DOHH2 (cell line): ENCODE results near the gene FKBP8.

Experiments used
- H3F3A ChIP-seq: fragments of 200-600 bp; sonication (generic), shearing (Covaris generic); 2 replicates; pipeline ENCODE4 v1.6.0; 2016; ENCODE audit warnings: antibody characterized with exemption, mild to moderate bottlenecking; ENCODE audit not compliant: control insufficient read depth, insufficient read depth
- H3K27ac ChIP-seq: fragments of 200-600 bp; sonication (generic); 2 replicates; pipeline ENCODE4 v1.5.1; 2014; ENCODE audit warnings: low read depth, mild to moderate bottlenecking, low read length, moderate library complexity
- H3K27me3 ChIP-seq: fragments of 200-600 bp; sonication (generic); 2 replicates; pipeline ENCODE4 v1.6.1; 2014; ENCODE audit warnings: mild to moderate bottlenecking, low read length, mixed read lengths; ENCODE audit not compliant: control insufficient read depth
- H3K36me3 ChIP-seq: fragments of 200-600 bp; sonication (generic); 2 replicates; pipeline ENCODE4 v1.6.1; 2014; ENCODE audit warnings: mild to moderate bottlenecking, low read length, moderate library complexity, mixed read lengths; ENCODE audit not compliant: control insufficient read depth
- H3K4me1 ChIP-seq: fragments of 200-600 bp; sonication (generic); 2 replicates; pipeline ENCODE4 v1.6.1; 2014; ENCODE audit warnings: mild to moderate bottlenecking, low read length, mixed read lengths; ENCODE audit not compliant: control insufficient read depth
- H3K4me2 ChIP-seq: fragments of 200-600 bp; sonication (generic); 2 replicates; pipeline ENCODE4 v1.6.0; 2014; ENCODE audit warnings: mild to moderate bottlenecking, low read length, moderate library complexity
- H3K4me3 ChIP-seq: fragments of 200-600 bp; sonication (generic); 2 replicates; pipeline ENCODE4 v1.5.1; 2014; ENCODE audit warnings: mild to moderate bottlenecking, low read length, mixed read lengths
- H3K79me2 ChIP-seq: fragments of 200-600 bp; sonication (generic); 2 replicates; pipeline ENCODE4 v1.6.1; 2014; ENCODE audit warnings: mild to moderate bottlenecking, low read length, mixed read lengths; ENCODE audit not compliant: control insufficient read depth
- H3K9me2 ChIP-seq: fragments of 200-600 bp; sonication (generic); replicated peaks from 2 replicates; pipeline ENCODE4 v1.6.1; 2014; ENCODE audit warnings: mild to moderate bottlenecking, low read length, mixed read lengths; ENCODE audit not compliant: control insufficient read depth
- H3K9me3 ChIP-seq: fragments of 200-600 bp; sonication (generic); 2 replicates; pipeline ENCODE4 v1.6.1; 2014; ENCODE audit warnings: antibody characterized with exemption, low read length, mixed read lengths; ENCODE audit not compliant: control insufficient read depth, insufficient read depth
- H4K20me1 ChIP-seq: fragments of 200-600 bp; sonication (generic); 2 replicates; pipeline ENCODE4 v1.6.0; 2014; ENCODE audit warnings: low read depth, mild to moderate bottlenecking, antibody characterized with exemption, low read length, moderate library complexity; ENCODE audit not compliant: control insufficient read depth, insufficient read depth
- CTCF ChIP-seq: fragments of 200-600 bp; sonication (generic); IDR thresholded peaks from one replicate; pipeline ENCODE4 v1.5.1; 2014; ENCODE audit warnings: antibody characterized with exemption, mild to moderate bottlenecking, low read depth, low read length; ENCODE audit not compliant: poor library complexity, severe bottlenecking
- EZH2phosphoT487 ChIP-seq: fragments of 200-600 bp; sonication (generic); IDR thresholded peaks from 2 replicates; pipeline ENCODE4 v1.6.1; 2017; ENCODE audit warnings: borderline replicate concordance, mild to moderate bottlenecking, antibody characterized with exemption, low read length, moderate library complexity, mixed read lengths

Gene FKBP8

GRCh38 chr19:18500376-18500775, 43.0 kb downstream of the FKBP8 start:
- Histone ChIP-seq H3K9me3 (no peaks in the 10 kb centered on the region), H3K27me3 (no peaks in the 10 kb centered on the region), H3K4me3 (no peak overlapping the region), H3K4me1 (peaks cover 27% of the 10 kb centered on the region), H3K27ac (no peak overlapping the region), H3K4me2 (no peak overlapping the region), H4K20me1 (peaks cover 30% of the 10 kb centered on the region), H3K36me3 (no peaks in the 10 kb centered on the region), H3K9me2 (no peaks in the 10 kb centered on the region), H3F3A (no peaks in the 10 kb centered on the region), H3K79me2 (peaks cover 100% of the 10 kb centered on the region)
- no peak for TF ChIP-seq EZH2phosphoT487
- no peak for TF ChIP-seq CTCF

GRCh38 chr19:18499055-18499775, 44.2 kb downstream of the FKBP8 start:
- H3K36me3 ChIP-seq = no peaks in the 10 kb centered on the region
- H3F3A ChIP-seq = no peaks in the 10 kb centered on the region
- H3K9me3 ChIP-seq = no peaks in the 10 kb centered on the region
- no peak overlapping the region for H3K27ac ChIP-seq
- TF ChIP-seq CTCF (no peak), EZH2phosphoT487 (no peak)
- no peak overlapping the region for H3K4me3 ChIP-seq
- H3K4me1 ChIP-seq = peaks cover 24% of the 10 kb centered on the region
- H3K79me2 ChIP-seq = peaks cover 100% of the 10 kb centered on the region
- H3K9me2 ChIP-seq = no peaks in the 10 kb centered on the region
- peaks cover 36% of the 10 kb centered on the region for H4K20me1 ChIP-seq
- no peaks in the 10 kb centered on the region for H3K27me3 ChIP-seq
- H3K4me2 ChIP-seq = no peak overlapping the region

- H3K4me2 ChIP-seq = no peak overlapping the region
- H3K9me2 ChIP-seq = no peaks in the 10 kb centered on the region
- TF ChIP-seq CTCF (no peak), EZH2phosphoT487 (no peak)
- H3K36me3 ChIP-seq = no peaks in the 10 kb centered on the region
- no peak overlapping the region for H3K27ac ChIP-seq
- no peaks in the 10 kb centered on the region for H3K27me3 ChIP-seq
- H4K20me1 ChIP-seq = peaks cover 37% of the 10 kb centered on the region
- no peak overlapping the region for H3K4me3 ChIP-seq
- peaks cover 24% of the 10 kb centered on the region for H3K4me1 ChIP-seq
- H3F3A ChIP-seq = no peaks in the 10 kb centered on the region
- H3K9me3 ChIP-seq = no peaks in the 10 kb centered on the region
- H3K79me2 ChIP-seq = peaks cover 100% of the 10 kb centered on the region
These were observed 46.5 kb downstream of the FKBP8 start for GRCh38 chr19:18496980-18497256.
